Medulla oblongata (tissue), 1 donor: Measurements from ENCODE around the gene KRTAP10-10.
"Not testable (repeated sequence)": the region's sequence is repeated elsewhere in the genome, so short reads cannot be mapped to it uniquely, and the experiment has no call there.

Experiments
- DNase-seq: peaks from one replicate; pipeline ENCODE4 v3.0.0-alpha.2; 2015; ENCODE audit errors: extremely low spot score

KRTAP10-10 gene

GRCh38 chr21:44681861-44682579 is 44.9 kb downstream of the KRTAP10-10 start, which contains the start of gene KRTAP12-1:
TSS of gene KRTAP12-1 (minus strand) at chr21:44682163. CDS start at chr21:44682123, 40 bp downstream.
- no peak for DNase-seq

- no peak for DNase-seq
Measured at GRCh38 chr21:44682580-44683151, 45.5 kb downstream of the KRTAP10-10 start.

GRCh38 chr21:44684077-44684476 is 46.9 kb downstream of the KRTAP10-10 start:
- DNase-seq, result no peak

- no peak for DNase-seq
Measured at GRCh38 chr21:44684483-44684882, 47.3 kb downstream of the KRTAP10-10 start.

- not testable (repeated sequence) for DNase-seq
Measured at GRCh38 chr21:44685050-44685449, 47.9 kb downstream of the KRTAP10-10 start.

- no peak for DNase-seq
Measured at GRCh38 chr21:44686000-44686781, 49.0 kb downstream of the KRTAP10-10 start.

GRCh38 chr21:44686843-44687561 is 49.8 kb downstream of the KRTAP10-10 start:
- no peak for DNase-seq

GRCh38 chr21:44687671-44688070 is 50.5 kb downstream of the KRTAP10-10 start:
- no peak for DNase-seq
